K562 (cell line): ENCODE data around the gene MRPL38. TPM values are rescaled to one million over a fixed set of nuclear protein-coding genes. Genes with fewer than 3 reads are reported as not detected.

Experiments
- ATAC-seq: fragments of 200-7000 bp; cut with Tn5 transposase; 3 replicates; pipeline ENCODE4 v1.9.1; 2020; ENCODE audit warnings: moderate library complexity
- BruUV-seq: library from RNA; stranded (reverse); fragments of 400-500 nt; replicated peaks from 2 replicates; lab custom pipeline; 2021; lab: Mats Ljungman, UMichigan
- CTCF ChIA-PET: fragments of 300-600 bp; formaldehyde crosslinking; extraction: SDS; loops from one replicate; lab custom pipeline; 2021; ENCODE audit warnings: low intra/inter-chr PET ratio; lab: Yijun Ruan, JAX
- POLR2A ChIA-PET: fragments of 300-600, 350-650 bp; sonication (Branson Sonifier 250); formaldehyde crosslinking; extraction: SDS; loops from one replicate; lab custom pipeline; 2021; ENCODE audit warnings: antibody characterized with exemption, inconsistent platforms; lab: Yijun Ruan, JAX
- DNase-seq, 4 experiments: peaks; one replicate each; pipeline versions ENCODE4 v3.0.0 to v3.0.0-alpha.2; 2011 to 2018; ENCODE audit warnings: low spot score in 3 of 4, mixed read lengths in 3 of 4; ENCODE audit errors: extremely low read depth in 1 of 4
- FAIRE-seq: peaks from 2 replicates; lab custom pipeline; 2011; peaks lifted over from hg19 to GRCh38; lab: Jason Lieb, UNC
- H2AFZ ChIP-seq: 2 replicates; pipeline ENCODE4 v1.6.0; 2011; ENCODE audit warnings: low read depth, low read length, control low read depth, inconsistent platforms
- H3K27ac ChIP-seq: fragments of 200-600 bp; 3 replicates; pipeline ENCODE4 v1.8.0; 2011; ENCODE audit warnings: low read depth, mild to moderate bottlenecking, control low read depth, inconsistent platforms, low read length, moderate library complexity, mixed read lengths; ENCODE audit errors: extremely low read depth
- H3K27me3 ChIP-seq, 2 experiments: fragments of 300-600 bp in 1 of 2; 2 replicates in 1 of 2; 3 replicates in 1 of 2; pipeline versions ENCODE4 v1.6.0 to v1.8.0; 2011; ENCODE audit warnings: inconsistent platforms in 2 of 2, low read length in 2 of 2, mild to moderate bottlenecking in 1 of 2, mixed read lengths in 1 of 2, moderate library complexity in 1 of 2; ENCODE audit not compliant: control insufficient read depth in 2 of 2, insufficient read depth in 2 of 2
- H3K36me3 ChIP-seq: fragments of 300-600 bp; 3 replicates; pipeline ENCODE4 v1.8.0; 2011; ENCODE audit warnings: mild to moderate bottlenecking, low read length, inconsistent platforms; ENCODE audit not compliant: control insufficient read depth, insufficient read depth
- H3K4me1 ChIP-seq, 2 experiments: fragments of 200-600 bp in 1 of 2; replicated peaks in 1 of 2; 2 replicates in 1 of 2; 3 replicates in 1 of 2; pipeline versions ENCODE4 v1.5.1 to v1.8.0; 2011; ENCODE audit warnings: inconsistent platforms in 2 of 2, low read length in 2 of 2, mild to moderate bottlenecking in 1 of 2, mixed read lengths in 1 of 2, moderate library complexity in 1 of 2; ENCODE audit not compliant: control insufficient read depth in 2 of 2, insufficient read depth in 2 of 2
- H3K4me2 ChIP-seq: 2 replicates; pipeline ENCODE4 v1.6.1; 2011; ENCODE audit warnings: low read length, control low read depth, inconsistent platforms, mixed read lengths; ENCODE audit not compliant: insufficient read depth
- H3K4me3 ChIP-seq: fragments of 200-600 bp; sonication (generic), shearing (Covaris generic); 2 replicates; pipeline ENCODE4 v1.5.1; 2016; ENCODE audit warnings: control low read depth, inconsistent platforms
- H3K79me2 ChIP-seq: fragments of 200-600 bp; 3 replicates; pipeline ENCODE4 v1.8.0; 2011; ENCODE audit warnings: low read length, inconsistent platforms; ENCODE audit not compliant: control insufficient read depth, insufficient read depth
- H3K9ac ChIP-seq, 2 experiments: 2 replicates each; pipeline versions ENCODE4 v1.6.0 to v1.6.1; 2011; ENCODE audit warnings: low read depth in 2 of 2, low read length in 2 of 2, control low read depth in 1 of 2, inconsistent platforms in 1 of 2, mild to moderate bottlenecking in 1 of 2, mixed read lengths in 1 of 2; ENCODE audit not compliant: insufficient read depth in 1 of 2
- H3K9me1 ChIP-seq: one replicate; pipeline ENCODE4 v1.6.0; 2011; ENCODE audit warnings: inconsistent platforms, mild to moderate bottlenecking, low read length, moderate library complexity; ENCODE audit not compliant: control insufficient read depth, insufficient read depth
- H3K9me3 ChIP-seq: replicated peaks from 2 replicates; pipeline ENCODE4 v1.5.1; 2011; ENCODE audit warnings: low read depth, low read length, inconsistent platforms; ENCODE audit not compliant: control insufficient read depth, insufficient read depth
- H4K20me1 ChIP-seq: replicated peaks from 2 replicates; pipeline ENCODE4 v1.6.1; 2011; ENCODE audit warnings: low read length, inconsistent platforms, mixed read lengths; ENCODE audit not compliant: control insufficient read depth, insufficient read depth
- AFF1 ChIP-seq, 2 experiments: fragments of 450-650 bp; IDR thresholded peaks; 2 replicates each; pipeline ENCODE4 v1.6.1; 2018; ENCODE audit warnings: mild to moderate bottlenecking in 2 of 2, low read depth in 1 of 2; ENCODE audit not compliant: partially characterized antibody in 2 of 2
- ESRRA ChIP-seq: fragments of 450-650 bp; IDR thresholded peaks from 2 replicates; pipeline ENCODE4 v1.6.1; 2014; ENCODE audit warnings: low read depth, mild to moderate bottlenecking, moderate library complexity, borderline replicate concordance
- MEF2A ChIP-seq: IDR thresholded peaks from 2 replicates; pipeline ENCODE4 v1.6.1; 2011; ENCODE audit warnings: low read depth, mild to moderate bottlenecking, low read length, moderate library complexity; ENCODE audit not compliant: control insufficient read depth
- MEF2D ChIP-seq: conservative IDR thresholded peaks from 2 replicates; pipeline ENCODE4 v1.6.1; 2016; ENCODE audit warnings: low read depth, missing genetic modification characterization, missing compliant biosample characterization
- MYBL2 ChIP-seq, 2 experiments: fragments of 450-650 bp in 1 of 2; sonication (generic) in 1 of 2; formaldehyde crosslinking in 1 of 2; IDR thresholded peaks; 2 replicates each; pipeline versions ENCODE4 v1.6.1 to v1.8.1; 2017 to 2022; ENCODE audit warnings: borderline replicate concordance in 1 of 2, inconsistent platforms in 1 of 2, low read depth in 1 of 2, mild to moderate bottlenecking in 1 of 2, missing genetic modification reagents in 1 of 2, moderate library complexity in 1 of 2
- MYNN ChIP-seq, 2 experiments: sonication (generic); formaldehyde crosslinking in 1 of 2; IDR thresholded peaks; 2 replicates each; pipeline versions ENCODE4 v1.5.0 to v1.6.1; 2016 to 2020; ENCODE audit warnings: antibody characterized with exemption in 1 of 2, missing genetic modification reagents in 1 of 2
- PCBP1 ChIP-seq: fragments of 200-400 bp; formaldehyde crosslinking; IDR thresholded peaks from 2 replicates; pipeline ENCODE4 v1.6.1; 2018; ENCODE audit warnings: mild to moderate bottlenecking, low read depth, low read length; ENCODE audit not compliant: poor library complexity, severe bottlenecking
- POLR2G ChIP-seq: fragments of 200-400 bp; formaldehyde crosslinking; IDR thresholded peaks from 2 replicates; pipeline ENCODE4 v1.6.1; 2017; ENCODE audit warnings: low read depth, mild to moderate bottlenecking, antibody characterized with exemption, low read length, moderate library complexity
- RBFOX2 ChIP-seq: fragments of 200-400 bp; formaldehyde crosslinking; IDR thresholded peaks from 2 replicates; pipeline ENCODE4 v1.6.1; 2017; ENCODE audit warnings: low read depth, mild to moderate bottlenecking, low read length, moderate library complexity
- SMARCA5 ChIP-seq: fragments of 450-650 bp; IDR thresholded peaks from 2 replicates; pipeline ENCODE4 v1.6.1; 2016
- ZBTB9 ChIP-seq: fragments of 450-650 bp; formaldehyde crosslinking; IDR thresholded peaks from 2 replicates; pipeline ENCODE4 v1.4.0; 2020; ENCODE audit warnings: mild to moderate bottlenecking, moderate library complexity
- WGBS: fragments of 100-300 bp; shearing (Covaris generic); methylation state at CpG from one replicate; pipeline ENCODE4 v1.1.6; 2016; ENCODE audit warnings: low coverage, mixed read lengths; ENCODE audit not compliant: insufficient coverage; ENCODE audit errors: missing lambda C conversion rate; 5-methylcytosine and 5-hydroxymethylcytosine counted together
- in situ Hi-C: fragments of 300-500 bp; cut with MboI; formaldehyde crosslinking; loops from 4 replicates; pipeline ENCODE4 v1.15.0; 2018; ENCODE audit warnings: inconsistent platforms, mixed read lengths
- intact Hi-C: fragments of 100-400 bp; cut with micrococcal nuclease; formaldehyde crosslinking; loops from 2 replicates; pipeline ENCODE4 v1.14.2; 2022
- polyA plus RNA-seq, 8 experiments: library from polyadenylated mRNA; depleted of rRNA in 4 of 8; stranded (reverse) in 5 of 8; unstranded in 3 of 8; fragments of >200 nt; fragmentation: Nextera tagmentation in 2 of 8; fragmentation: Illumina TruSeq in 1 of 8; extraction: Ambion mirVana in 2 of 8; extraction: Trizol in 1 of 8; gene quantifications; 2 replicates each; pipeline versions ENCODE4 v1.2.1 to v1.2.3, GENCODE V29; 2011 to 2014; ENCODE audit warnings: inconsistent platforms in 1 of 8, missing spikeins in 1 of 8
- total RNA-seq, 7 experiments: library from RNA; depleted of rRNA in 6 of 7; stranded (reverse); fragments of >200 nt in 6 of 7; fragmentation: Illumina TruSeq in 2 of 7; extraction: Trizol in 2 of 7; gene quantifications; 2 replicates each; pipeline versions ENCODE4 v1.2.1 to v1.2.3, GENCODE V29; 2011 to 2021; ENCODE audit warnings: low replicate concordance in 1 of 7

Gene MRPL38
- total and polyA plus RNA-seq, 9 of the 15 experiments (the other 6 are each of a cell fraction or from before 2014, with no cell fraction given): 4.5 to 154 (median 48.5) TPM

GRCh38 chr17:75872434-75873351, 32.0 kb downstream of the MRPL38 start:
- H4K20me1 ChIP-seq: no peaks in the 10 kb centered on the region
- no peaks in the 10 kb centered on the region for H3K9me1 ChIP-seq
- WGBS: 57% methylated on average over 12 of the region's 13 CpGs
- ChIA-PET CTCF (no interaction called here), POLR2A (interaction anchor here (0.7 to 15.8 kb wide), 10 partner anchors 9 to 108 kb away, joined by 3 to 169 read pairs (median 4); partner anchors contain the start of genes TRIM65 and WBP2)
- ATAC-seq (peak; percentile 67), FAIRE-seq (peak; percentile 80), DNase-seq (peak; percentile 33 to 57 (median 44))
- H3K4me2 ChIP-seq: no peak overlapping the region
- H2AFZ ChIP-seq: peak overlapping the region; percentile 25
- H3K4me3 ChIP-seq: no peak overlapping the region
- H3K9ac ChIP-seq: peak overlapping the region in 1 of 2 experiments; percentile 85; a peak in 2 of 4 replicates
- no peaks in the 10 kb centered on the region for H3K36me3 ChIP-seq
- H3K27ac ChIP-seq: peak overlapping the region; percentile 33; the same call in 1 of the 3 replicates
- intact Hi-C loops (no loop called here), in situ Hi-C loops (no loop called here)
- no peaks in the 10 kb centered on the region for H3K79me2 ChIP-seq
- H3K9me3 ChIP-seq: no peaks in the 10 kb centered on the region
- H3K27me3 ChIP-seq: no peaks in the 10 kb centered on the region
- H3K4me1 ChIP-seq: peaks cover 8 to 64% of the 10 kb centered on the region in 2 experiments
- no TSS peak for BruUV-seq
- no peak for TF ChIP-seq MYBL2 (IDR thresholded peaks at IDR 0.05; ENCODE audit: low read depth)
- no peak for TF ChIP-seq MYBL2 (CRISPR knock-in tag; IDR thresholded peaks at IDR 0.05; ENCODE audit: borderline replicate concordance)
- TF ChIP-seq MEF2D (tag): 0 out of 2 replicates have a peak, but pooled peaks have one; percentile 65
- peak; percentile 27; the same call in 1 of the 2 replicates for TF ChIP-seq RBFOX2
- TF ChIP-seq MEF2A: peak; percentile 68; the same call in 1 of the 2 replicates
- no peak for TF ChIP-seq ZBTB9 (CRISPR knock-in tag)
- TF ChIP-seq SMARCA5: no peak
- TF ChIP-seq PCBP1: peak; percentile 26
- TF ChIP-seq AFF1 (IDR thresholded peaks at IDR 0.05; ENCODE audit: low read depth in 1 of 2, partially characterized antibody in 2 of 2): no peak
- TF ChIP-seq POLR2G: 0 out of 2 replicates have a peak, but pooled peaks have one; percentile 37
- no peak for TF ChIP-seq MYNN (IDR thresholded peaks at IDR 0.05)
- TF ChIP-seq MYNN (CRISPR knock-in tag; IDR thresholded peaks at IDR 0.05): no peak
- TF ChIP-seq ESRRA: peak; percentile 79
